Lower leg skin (tissue), 4 donors: ENCODE data around the gene NCAPD3. TPM values are rescaled to one million over a fixed set of nuclear protein-coding genes. Genes with fewer than 3 reads are reported as not detected.

Experiments used
- DNase-seq, 2 donors: peaks; one replicate each; pipeline ENCODE4 v3.0.0-alpha.2; 2019; ENCODE audit warnings: low spot score in 2 of 2
- H3K4me3 ChIP-seq: fragments of 200-600 bp; sonication (generic); 2 replicates; pipeline ENCODE4 v1.5.1; 2017; ENCODE audit warnings: mild to moderate bottlenecking, low read depth; ENCODE audit not compliant: poor library complexity, severe bottlenecking
- CTCF ChIP-seq, 3 donors: fragments of 450-650 bp; IDR thresholded peaks; one replicate each; pipeline ENCODE4 v1.5.1; 2016; ENCODE audit warnings: antibody characterized with exemption in 3 of 3, mild to moderate bottlenecking in 3 of 3, moderate library complexity in 2 of 3
- POLR2A ChIP-seq, 2 donors: fragments of 450-650 bp; IDR thresholded peaks; one replicate each; pipeline ENCODE4 v1.6.1; 2016 to 2017; ENCODE audit warnings: antibody characterized with exemption in 2 of 2, mild to moderate bottlenecking in 1 of 2, moderate library complexity in 1 of 2
- WGBS, 2 donors: methylation state at CpG; one replicate each; pipeline ENCODE4 v1.1.5; 2018; 5-methylcytosine and 5-hydroxymethylcytosine counted together
- intact Hi-C: fragments of 100-400 bp; cut with DNase I; formaldehyde crosslinking; loops from one replicate; pipeline ENCODE4 v1.15.0; 2023; ENCODE audit warnings: low total_unique reads
- total RNA-seq, 4 donors: library from RNA; depleted of rRNA; stranded (reverse); fragments of >200 nt; gene quantifications; one replicate each; pipeline ENCODE4 v1.1.0, GENCODE V29; 2016

The NCAPD3 gene
- total RNA-seq, 4 donors from 2014 or later = 10.7 to 24.7 (median 20.3) TPM

- no peak overlapping the region for H3K4me3 ChIP-seq
- intact Hi-C loops = no loop called here
- WGBS, 2 donors = 45 to 50% methylated on average over 7 of the region's 7 CpGs
- TF ChIP-seq CTCF (IDR thresholded peaks at IDR 0.05) (no peak), POLR2A (IDR thresholded peaks at IDR 0.05) (no peak)
- no peak for DNase-seq
Measured at GRCh38 chr11:134244593-134244992, 20.8 kb upstream of the NCAPD3 start.

- 91% methylated on average over 4 of the region's 4 CpGs for WGBS, 2 donors
- intact Hi-C loops = no loop called here
- TF ChIP-seq POLR2A (IDR thresholded peaks at IDR 0.05) (no peak), CTCF (IDR thresholded peaks at IDR 0.05) (no peak)
Measured at GRCh38 chr11:134243913-134244312, 20.1 kb upstream of the NCAPD3 start.

GRCh38 chr11:134242376-134242775, 18.6 kb upstream of the NCAPD3 start:
- intact Hi-C loops = no loop called here
- H3K4me3 ChIP-seq = no peak overlapping the region
- peak in 1 of 2 donors; percentile 60 for DNase-seq
- 85 to 89% methylated on average over 9 of the region's 9 CpGs for WGBS, 2 donors
- TF ChIP-seq CTCF (IDR thresholded peaks at IDR 0.05) (no peak), POLR2A (IDR thresholded peaks at IDR 0.05) (no peak)

More at GRCh38 chr11:134243913-134244312, 20.1 kb upstream of the NCAPD3 start:
- DNase-seq = peak in 1 of 2 donors; percentile 61
- no peak overlapping the region for H3K4me3 ChIP-seq

GRCh38 chr11:134240592-134240991, 16.8 kb upstream of the NCAPD3 start:
- TF ChIP-seq CTCF (IDR thresholded peaks at IDR 0.05) = no peak
- no peak for TF ChIP-seq POLR2A (IDR thresholded peaks at IDR 0.05)
- 52 to 57% methylated on average over 6 of the region's 6 CpGs for WGBS, 2 donors
- intact Hi-C loops = no loop called here
- H3K4me3 ChIP-seq = no peak overlapping the region
- peak in 1 of 2 donors; percentile 37 for DNase-seq

- TF ChIP-seq POLR2A (IDR thresholded peaks at IDR 0.05) (no peak), CTCF (IDR thresholded peaks at IDR 0.05) (no peak)
- intact Hi-C loops = no loop called here
- WGBS, 2 donors = 96% methylated on average over 5 of the region's 5 CpGs
- peak in 1 of 2 donors; percentile 52 for DNase-seq
- no peak overlapping the region for H3K4me3 ChIP-seq
Measured at GRCh38 chr11:134238956-134239355, 15.2 kb upstream of the NCAPD3 start.

- intact Hi-C loops = no loop called here
- DNase-seq = peak in 1 of 2 donors; percentile 59
- TF ChIP-seq POLR2A (IDR thresholded peaks at IDR 0.05) (no peak), CTCF (IDR thresholded peaks at IDR 0.05) (no peak)
- H3K4me3 ChIP-seq = no peak overlapping the region
- 87 to 89% methylated on average over 11 of the region's 11 CpGs for WGBS, 2 donors
Measured at GRCh38 chr11:134237557-134237922, 13.8 kb upstream of the NCAPD3 start.
